A673 (cell line): ENCODE data around the gene PPTC7. TPM values are rescaled to one million over a fixed set of nuclear protein-coding genes. Genes with fewer than 3 reads are reported as not detected.
A peak's percentile ranks its signal among the peaks of the same experiment; 100 is the strongest.

ENCODE experiments used
- BruUV-seq: library from RNA; stranded (reverse); fragments of 400-500 nt; replicated peaks from 2 replicates; lab custom pipeline; 2021; lab: Mats Ljungman, UMichigan
- CTCF ChIA-PET: fragments of 300-600 bp; sonication (Branson Sonifier 250); formaldehyde crosslinking; loops from one replicate; lab custom pipeline; 2022; ENCODE audit warnings: antibody characterized with exemption; lab: Charles Lee
- POLR2A ChIA-PET: fragments of 300-600 bp; sonication (Branson Sonifier 250); formaldehyde crosslinking; loops from one replicate; lab custom pipeline; 2022; ENCODE audit warnings: antibody characterized with exemption; ENCODE audit not compliant: low non-redundant PET; lab: Charles Lee
- DNase-seq: peaks from one replicate; pipeline ENCODE4 v3.0.0-alpha.2; 2015; ENCODE audit warnings: low spot score
- H3K27ac ChIP-seq: fragments of 200-600 bp; sonication (generic); 2 replicates; pipeline ENCODE4 v1.5.1; 2016; ENCODE audit warnings: mixed run types, low read depth, mild to moderate bottlenecking, mixed read lengths, antibody characterized with exemption, low read length; ENCODE audit not compliant: poor library complexity, severe bottlenecking
- H3K27me3 ChIP-seq: fragments of 200-600 bp; sonication (generic); replicated peaks from 2 replicates; pipeline ENCODE4 v1.6.1; 2017; ENCODE audit warnings: mixed run types, low read depth, mild to moderate bottlenecking, mixed read lengths, antibody characterized with exemption, low read length; ENCODE audit not compliant: insufficient read depth, poor library complexity
- H3K36me3 ChIP-seq: fragments of 200-600 bp; sonication (generic); 2 replicates; pipeline ENCODE4 v1.6.1; 2016; ENCODE audit warnings: mixed run types, mild to moderate bottlenecking, mixed read lengths, antibody characterized with exemption, low read length; ENCODE audit not compliant: insufficient read depth, poor library complexity, severe bottlenecking
- H3K4me1 ChIP-seq: fragments of 200-600 bp; sonication (generic); 2 replicates; pipeline ENCODE4 v1.6.1; 2017; ENCODE audit warnings: mixed run types, mild to moderate bottlenecking, mixed read lengths, antibody characterized with exemption, low read length; ENCODE audit not compliant: insufficient read depth, poor library complexity, severe bottlenecking
- H3K4me3 ChIP-seq: fragments of 200-600 bp; sonication (generic); 2 replicates; pipeline ENCODE4 v1.5.1; 2016; ENCODE audit warnings: low read depth, mixed run types, mild to moderate bottlenecking, mixed read lengths, low read length; ENCODE audit not compliant: poor library complexity, severe bottlenecking
- H3K9me3 ChIP-seq: fragments of 200-600 bp; sonication (generic); 2 replicates; pipeline ENCODE4 v1.6.1; 2016; ENCODE audit warnings: mixed run types, low read depth, mild to moderate bottlenecking, mixed read lengths, antibody characterized with exemption, low read length; ENCODE audit not compliant: poor library complexity, severe bottlenecking
- CTCF ChIP-seq: fragments of 300-800, 200-600 bp; sonication (generic); conservative IDR thresholded peaks from 2 replicates; pipeline ENCODE4 v1.5.1; 2017; ENCODE audit warnings: low read depth, mild to moderate bottlenecking, antibody characterized with exemption, low read length, moderate library complexity, mixed read lengths
- EZH2 ChIP-seq: fragments of 200-600 bp; sonication (generic); IDR thresholded peaks from 2 replicates; pipeline ENCODE4 v1.6.1; 2017; ENCODE audit warnings: borderline replicate concordance, low read depth, mild to moderate bottlenecking, mixed read lengths, antibody characterized with exemption, low read length; ENCODE audit not compliant: poor library complexity, severe bottlenecking
- intact Hi-C: fragments of 100-400 bp; cut with micrococcal nuclease; formaldehyde crosslinking; loops from one replicate; pipeline ENCODE4 v1.10.0; 2022; ENCODE audit not compliant: unreplicated experiment
- total RNA-seq: library from RNA; stranded (reverse); gene quantifications from 2 replicates; pipeline ENCODE4 v1.2.3, GENCODE V29; 2021

PPTC7 gene
- total RNA-seq, 1 experiment from 2014 or later = 30.9 TPM

GRCh38 chr12:110585231-110585799, 2.2 kb upstream of the PPTC7 start:
- ChIA-PET POLR2A (no interaction called here), CTCF (no interaction called here)
- H3K27me3 ChIP-seq = no peaks in the 10 kb centered on the region
- no peak overlapping the region for H3K27ac ChIP-seq
- BruUV-seq = no TSS peak
- TF ChIP-seq CTCF (no peak), EZH2 (no peak)
- H3K36me3 ChIP-seq = no peaks in the 10 kb centered on the region
- H3K9me3 ChIP-seq = no peaks in the 10 kb centered on the region
- H3K4me3 ChIP-seq = no peak overlapping the region
- no peak for DNase-seq
- intact Hi-C loops = no loop called here
- no peaks in the 10 kb centered on the region for H3K4me1 ChIP-seq

- intact Hi-C loops = no loop called here
- Histone ChIP-seq H3K27me3 (no peaks in the 10 kb centered on the region), H3K4me1 (peaks cover 17% of the 10 kb centered on the region), H3K4me3 (peak overlapping the region; percentile 66), H3K9me3 (no peaks in the 10 kb centered on the region), H3K36me3 (no peaks in the 10 kb centered on the region), H3K27ac (peak overlapping the region; percentile 71)
- peak; percentile 63 for DNase-seq
- CTCF ChIA-PET = no interaction called here
- no TSS peak for BruUV-seq
- TF ChIP-seq CTCF = no peak
- TF ChIP-seq EZH2 = no peak
- POLR2A ChIA-PET = no interaction called here
Measured at GRCh38 chr12:110582276-110583136, 612 bp downstream of the PPTC7 start.

- TF ChIP-seq CTCF (no peak), EZH2 (no peak)
- ChIA-PET CTCF (no interaction called here), POLR2A (interaction anchor here (0.5 kb wide), 1 partner anchor 31 kb away, joined by 5 read pairs; no protein-coding TSS in a partner anchor)
- H3K4me1 ChIP-seq = peaks cover 20% of the 10 kb centered on the region
- H3K27me3 ChIP-seq = no peaks in the 10 kb centered on the region
- peak overlapping the region; percentile 66 for H3K4me3 ChIP-seq
- no TSS peak for BruUV-seq
- H3K36me3 ChIP-seq = no peaks in the 10 kb centered on the region
- intact Hi-C loops = no loop called here
- peak overlapping the region; percentile 71 for H3K27ac ChIP-seq
- DNase-seq = peak; percentile 21
- H3K9me3 ChIP-seq = no peaks in the 10 kb centered on the region
Measured at GRCh38 chr12:110581931-110582275, 1.2 kb downstream of the PPTC7 start.
